NCI-H510A treated with DMSO at 0.1 percent for 48 hours (cell line): ENCODE data around the gene TTC16.
"Not testable (repeated sequence)": the region's sequence is repeated elsewhere in the genome, so short reads cannot be mapped to it uniquely, and the experiment has no call there.

ENCODE experiments used
- DNase-seq: peaks from one replicate; lab custom pipeline; 2025; lab: John Stamatoyannopoulos, UW

The TTC16 gene

DNA sequence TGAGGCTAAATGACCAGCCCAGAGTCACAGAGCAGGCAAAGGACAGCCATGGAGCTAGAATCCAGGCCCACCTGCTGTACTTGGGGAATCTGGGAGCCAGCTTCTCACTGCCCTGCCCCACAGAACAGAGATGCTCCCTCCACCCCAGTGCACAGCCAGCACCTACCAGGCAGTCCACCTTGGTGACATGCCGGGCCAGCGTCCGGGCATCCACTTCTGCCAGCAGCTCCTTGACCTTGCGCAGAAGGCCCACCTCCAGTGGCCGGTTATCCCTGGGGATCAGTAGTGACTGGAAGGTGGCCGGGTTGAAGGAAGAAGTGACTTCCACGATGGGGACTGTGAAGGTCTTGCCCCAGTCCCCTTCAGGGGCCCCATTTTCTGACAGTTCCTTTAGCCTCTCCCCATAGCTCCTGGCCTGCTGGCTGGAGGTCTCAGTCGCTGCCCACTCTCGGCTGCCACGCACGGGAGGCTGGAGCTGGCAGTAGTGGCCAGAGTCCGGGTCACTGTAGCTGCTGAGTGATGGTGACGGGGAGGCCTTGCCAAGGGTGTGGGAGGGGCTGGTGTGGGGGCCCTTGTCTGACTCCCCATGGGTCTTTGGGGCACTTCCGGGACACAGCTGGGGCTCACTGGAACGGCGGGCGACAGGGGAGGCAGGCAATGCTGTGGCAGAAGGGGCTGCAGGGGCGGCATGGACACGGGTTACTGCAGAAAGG is 28.7 kb downstream of the TTC16 start:
- DNase-seq: no peak

DNA sequence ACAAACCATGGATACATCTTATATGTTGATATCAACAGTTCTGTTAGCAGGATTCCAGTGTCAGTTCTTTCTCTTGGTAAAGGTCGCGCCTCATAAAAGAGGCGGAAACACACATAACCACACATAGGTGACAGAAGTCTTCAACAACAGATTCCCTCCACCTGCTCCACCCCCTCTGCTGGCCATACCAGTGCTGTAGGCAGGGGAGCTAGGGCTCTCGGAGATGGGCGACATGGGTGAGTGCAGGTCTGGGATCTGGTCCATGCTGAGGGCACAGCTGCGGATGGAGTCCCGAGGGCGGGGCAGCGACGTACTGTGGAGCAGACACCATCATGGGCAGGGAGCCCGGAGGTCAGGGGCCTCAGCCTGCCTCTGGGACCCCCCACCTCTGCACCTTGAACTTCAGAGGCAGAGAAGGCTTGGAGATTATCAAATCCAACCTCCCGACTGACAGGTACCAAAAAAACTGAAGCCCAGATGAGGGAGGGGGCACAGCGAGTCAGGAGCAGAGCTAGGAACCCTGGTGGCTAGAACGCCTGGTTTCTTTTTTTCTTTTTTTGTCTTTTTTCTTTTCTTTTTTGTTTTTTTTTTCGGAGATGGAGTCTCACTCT is 31.2 kb downstream of the TTC16 start:
- no peak for DNase-seq

DNA sequence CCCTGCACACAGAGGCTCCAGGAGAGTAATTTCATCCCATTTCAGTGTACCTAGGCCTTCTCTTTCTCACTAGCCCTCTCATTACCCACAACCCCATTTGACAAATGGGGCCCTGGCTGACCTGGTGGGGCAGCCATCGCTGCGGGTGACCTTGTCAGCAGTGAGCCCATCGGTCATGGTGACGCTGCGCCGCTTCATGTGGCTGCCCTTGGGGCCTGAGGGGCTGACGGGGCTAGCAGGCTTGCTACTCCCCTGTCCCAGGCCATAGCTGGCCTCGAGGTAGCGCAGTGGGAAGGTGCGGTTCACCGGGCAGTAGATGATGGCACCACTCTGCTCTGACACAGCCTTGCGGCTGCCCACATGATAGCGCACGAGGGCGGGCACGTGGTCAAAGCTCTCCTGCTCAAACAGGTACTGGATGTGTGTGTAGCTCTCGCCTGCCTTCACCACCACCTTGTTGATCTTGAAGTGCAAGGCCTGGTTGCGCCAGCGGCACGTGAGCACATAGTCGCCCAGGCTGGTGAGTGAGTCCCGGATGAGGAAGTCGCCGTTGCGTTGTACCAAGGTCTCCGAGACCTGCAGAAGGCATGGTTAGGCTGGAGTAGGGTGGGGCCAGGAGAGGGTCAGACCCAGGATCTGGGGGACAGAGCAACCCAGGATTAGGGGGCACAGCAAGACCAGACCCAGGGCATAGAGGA is 33.4 kb downstream of the TTC16 start:
- no peak for DNase-seq

GRCh38 chr9:127751269-127752054 is 35.6 kb downstream of the TTC16 start:
- DNase-seq: no peak

- no peak for DNase-seq
Observed at GRCh38 chr9:127753148-127753547, 37.3 kb downstream of the TTC16 start.

DNA sequence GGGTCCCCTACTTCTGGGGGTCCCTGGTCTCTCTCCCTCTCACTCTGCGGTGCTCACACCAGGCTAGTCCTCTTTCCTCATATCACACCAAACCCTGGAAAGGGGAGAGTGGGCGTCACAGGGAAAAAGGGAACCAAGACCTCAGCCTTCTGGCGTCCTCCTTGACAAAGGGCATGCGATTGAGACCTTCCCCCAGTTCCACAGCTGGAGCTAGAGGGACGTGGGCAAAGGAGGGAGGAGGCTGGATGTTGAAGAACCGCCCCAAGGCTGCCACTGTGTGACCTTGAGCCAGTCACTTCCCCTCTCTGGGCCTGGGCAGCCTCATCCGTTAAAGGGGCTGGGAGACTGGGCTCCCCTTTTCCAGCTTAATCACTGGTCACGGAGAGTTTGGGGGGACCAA is 37.7 kb downstream of the TTC16 start:
- DNase-seq: no peak

DNA sequence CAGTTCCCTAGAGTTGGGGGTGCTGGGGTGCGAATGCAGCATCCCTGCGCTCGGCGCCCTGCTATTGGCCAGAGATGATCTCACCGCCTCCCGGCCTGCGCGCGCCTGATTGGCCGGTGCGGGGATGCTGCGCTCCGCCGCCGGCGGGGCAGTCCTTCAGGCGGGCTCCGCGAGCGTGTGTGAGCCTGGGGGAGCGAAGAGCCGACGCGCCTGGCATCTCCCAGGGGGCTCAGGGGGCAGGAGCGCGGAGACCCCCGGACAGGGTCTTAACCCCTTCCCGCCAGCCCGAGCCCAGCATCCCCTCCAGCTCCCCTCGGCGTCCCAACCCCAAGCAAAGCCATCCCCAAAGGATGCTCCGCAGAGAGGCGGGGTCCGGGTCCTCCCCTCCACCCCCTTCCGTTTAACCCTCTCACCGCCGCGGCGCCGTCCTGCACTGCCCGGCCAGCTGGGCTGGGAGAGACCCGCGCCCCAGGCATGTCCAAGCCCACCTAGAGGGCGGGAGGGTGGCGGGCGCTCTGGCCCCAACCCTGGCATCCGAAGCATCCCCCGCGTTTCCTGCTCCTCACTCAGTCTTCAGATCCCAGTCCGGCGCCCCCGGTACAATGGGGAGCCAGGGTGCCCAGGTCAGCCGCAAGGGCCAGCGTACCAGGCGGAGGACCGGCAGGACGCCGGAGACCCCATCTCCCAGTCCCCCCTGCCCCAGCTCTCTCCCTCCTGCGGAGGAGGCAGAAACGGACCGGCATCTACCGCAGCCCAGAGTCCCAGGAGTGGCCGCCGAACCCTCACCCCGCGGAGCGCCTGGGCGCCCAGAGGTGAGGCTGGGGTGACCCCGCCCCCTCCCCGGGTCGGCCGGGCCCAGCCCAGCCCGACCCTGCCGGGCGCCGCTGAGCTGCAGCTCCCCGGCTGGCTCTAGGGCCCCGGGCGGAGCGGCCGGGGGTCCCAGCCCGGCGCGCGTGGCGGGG is 38.5 kb downstream of the TTC16 start:
- DNase-seq: peak; percentile 36

- peak; percentile 32 for DNase-seq
Observed at GRCh38 chr9:127755061-127756060, 39.5 kb downstream of the TTC16 start.

GRCh38 chr9:127756233-127756632 is 40.4 kb downstream of the TTC16 start:
- DNase-seq: no peak

DNA sequence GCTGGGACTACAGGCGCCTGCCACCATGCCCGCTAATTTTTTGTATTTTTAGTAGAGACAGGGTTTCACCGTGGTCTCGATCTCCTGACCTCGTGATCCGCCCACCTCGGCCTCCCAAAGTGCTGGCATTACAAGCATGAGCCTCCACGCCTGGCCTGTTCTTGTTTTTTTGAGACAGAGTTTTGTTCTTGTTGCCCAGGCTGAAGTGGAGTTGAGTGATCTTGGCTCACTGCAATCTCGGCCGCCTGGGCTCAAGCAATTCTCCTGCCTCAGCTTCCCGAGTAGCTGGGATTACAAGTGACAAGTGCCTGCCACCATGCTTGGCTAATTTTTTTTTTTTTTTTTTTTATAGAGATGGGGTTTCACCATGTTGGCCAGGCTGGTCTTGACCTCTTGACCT is 40.9 kb downstream of the TTC16 start:
- DNase-seq: not testable (repeated sequence)

GRCh38 chr9:127758843-127759242 is 43.0 kb downstream of the TTC16 start:
- no peak for DNase-seq

GRCh38 chr9:127761061-127761460 is 45.2 kb downstream of the TTC16 start:
- DNase-seq: no peak

DNA sequence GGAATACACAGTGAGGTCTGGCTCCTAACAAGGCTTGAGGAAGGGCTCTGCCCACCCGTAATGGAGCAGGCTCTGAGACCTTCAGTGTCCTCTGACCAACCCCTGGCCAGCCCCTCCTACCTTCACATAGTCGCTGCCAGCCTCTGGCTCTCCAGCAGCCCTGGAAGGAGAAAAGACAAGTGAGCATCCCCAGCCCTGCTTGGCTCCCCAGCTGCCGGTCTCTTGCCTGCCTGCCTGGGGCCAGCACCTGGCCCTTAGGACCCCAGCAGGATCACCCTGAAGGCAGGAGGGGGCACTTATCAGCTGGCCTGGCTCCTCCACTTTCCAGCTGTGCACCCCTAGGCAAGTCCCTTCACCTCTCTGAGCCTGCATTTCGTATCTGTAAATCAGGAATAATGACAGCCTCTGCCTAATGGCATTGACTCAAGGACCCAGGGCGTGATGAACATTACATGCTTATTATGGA is 45.6 kb downstream of the TTC16 start:
- no peak for DNase-seq

DNA sequence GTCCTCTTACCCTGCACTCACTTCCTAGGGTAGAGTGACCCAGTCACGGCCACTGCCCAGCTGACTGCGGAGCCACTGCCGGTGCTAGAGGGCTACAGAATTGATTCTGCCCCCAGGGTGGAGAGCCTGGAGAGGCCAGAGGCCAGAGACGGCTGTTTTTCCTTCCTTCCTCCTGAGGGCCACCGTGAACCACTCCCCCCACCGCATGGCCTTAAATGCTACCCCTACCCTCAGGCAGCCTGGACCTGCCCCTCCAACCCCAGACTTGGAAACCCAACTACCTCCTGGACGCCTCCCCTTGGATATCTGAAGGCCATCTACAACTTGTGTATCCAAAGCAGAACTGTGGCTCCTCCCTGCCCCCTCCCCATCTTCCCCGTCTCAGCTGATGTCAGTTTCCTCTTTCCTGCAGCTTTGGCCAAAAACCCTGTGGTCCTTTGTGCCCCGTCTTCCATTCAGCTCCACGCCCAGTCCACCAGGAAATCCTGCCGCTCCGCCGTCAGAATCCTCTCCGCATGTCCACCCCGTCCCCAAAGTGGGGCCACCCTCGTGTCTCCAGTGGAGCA is 46.3 kb downstream of the TTC16 start:
- no peak for DNase-seq

DNA sequence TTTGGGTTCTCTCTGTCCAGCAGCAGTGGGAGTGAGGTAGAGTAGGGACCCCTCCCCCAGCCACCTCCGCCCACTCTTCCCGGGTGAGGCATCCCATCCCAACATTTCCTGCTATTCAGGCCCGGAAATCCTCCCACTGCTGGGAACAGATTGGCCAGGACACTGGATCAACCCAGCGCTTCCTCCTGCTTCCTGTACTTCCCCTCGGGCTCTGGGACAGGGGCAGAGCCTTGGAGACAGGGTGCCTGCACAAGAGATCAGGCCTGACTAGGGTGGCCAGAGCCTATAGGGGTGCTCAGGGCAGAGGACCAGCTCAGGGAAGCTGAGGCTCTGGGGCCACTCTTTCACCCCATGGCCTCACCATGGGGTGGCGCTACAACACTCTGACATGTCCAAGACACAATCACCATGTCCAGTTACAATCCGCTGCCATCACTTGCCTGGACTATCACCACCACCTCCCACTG is 48.1 kb downstream of the TTC16 start:
- DNase-seq: no peak

- no peak for DNase-seq
Observed at GRCh38 chr9:127765418-127765817, 49.5 kb downstream of the TTC16 start.

- DNase-seq: no peak
Observed at GRCh38 chr9:127767410-127767809, 51.5 kb downstream of the TTC16 start.

- DNase-seq: no peak
Observed at GRCh38 chr9:127767909-127768331, 52.0 kb downstream of the TTC16 start.

DNA sequence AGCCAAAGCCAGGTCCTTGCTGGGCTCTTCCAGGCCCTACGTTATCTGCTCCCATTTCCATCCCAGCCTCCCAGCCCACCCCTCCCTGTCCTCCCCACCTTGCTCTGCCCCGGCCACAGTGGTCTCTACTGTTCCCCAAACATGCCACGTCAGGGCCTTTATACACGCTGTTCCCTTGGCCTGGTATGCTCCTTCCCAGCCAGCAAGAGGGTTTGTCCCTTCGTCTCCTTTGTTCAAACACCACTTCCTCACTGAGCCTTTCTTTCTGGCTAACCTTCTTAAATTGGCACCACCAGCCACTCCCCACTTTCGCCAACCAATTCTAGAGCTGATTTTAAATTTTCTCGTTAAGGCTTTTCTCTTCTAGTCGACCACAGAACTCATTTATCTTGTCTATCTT is 52.8 kb downstream of the TTC16 start:
- no peak for DNase-seq
